OCI-LY3 (cell line): ENCODE results near the gene STK33.

Experiments
- H2AFZ ChIP-seq: fragments of 200-600, 300-600 bp; shearing (Covaris generic); 2 replicates; pipeline ENCODE4 v1.6.0; 2014; ENCODE audit warnings: antibody characterized with exemption, low read depth, low read length
- H3K27ac ChIP-seq: fragments of 200-600, 300-600 bp; sonication (generic); 2 replicates; pipeline ENCODE4 v1.5.1; 2014; ENCODE audit warnings: mild to moderate bottlenecking, low read length, moderate library complexity, mixed read lengths
- H3K27me3 ChIP-seq: fragments of 200-600, 300-600 bp; sonication (generic); 2 replicates; pipeline ENCODE4 v1.6.1; 2014; ENCODE audit warnings: low read depth, low read length, mixed read lengths
- H3K36me3 ChIP-seq: fragments of 200-600, 300-600 bp; sonication (generic); replicated peaks from 2 replicates; pipeline ENCODE3; 2014; ENCODE audit warnings: low read depth, low read length, mixed read lengths
- H3K4me1 ChIP-seq: fragments of 300-600, 200-600 bp; sonication (generic); 2 replicates; pipeline ENCODE4 v1.6.1; 2014; ENCODE audit warnings: low read length, mixed read lengths
- H3K4me2 ChIP-seq: fragments of 200-600, 300-600 bp; sonication (generic); 2 replicates; pipeline ENCODE4 v1.6.1; 2014; ENCODE audit warnings: low read length, mixed read lengths
- H3K4me3 ChIP-seq: fragments of 300-600, 200-600 bp; sonication (generic); 2 replicates; pipeline ENCODE4 v1.5.1; 2014; ENCODE audit warnings: antibody characterized with exemption, mild to moderate bottlenecking, low read length, moderate library complexity
- H3K79me2 ChIP-seq: fragments of 300-600, 200-600 bp; shearing (Covaris generic); 2 replicates; pipeline ENCODE4 v1.6.1; 2014; ENCODE audit warnings: mild to moderate bottlenecking, low read length, mixed read lengths
- H3K9ac ChIP-seq: fragments of 300-600, 200-600 bp; shearing (Covaris generic); 2 replicates; pipeline ENCODE4 v1.6.0; 2014; ENCODE audit warnings: mild to moderate bottlenecking, low read length, moderate library complexity
- H3K9me3 ChIP-seq: fragments of 200-600, 300-600 bp; shearing (Covaris generic); 2 replicates; pipeline ENCODE4 v1.6.1; 2014; ENCODE audit warnings: low read length, mixed read lengths; ENCODE audit not compliant: insufficient read depth
- H4K20me1 ChIP-seq: fragments of 200-600, 300-600 bp; sonication (generic); 2 replicates; pipeline ENCODE4 v1.6.1; 2016; ENCODE audit warnings: low read length, mixed read lengths; ENCODE audit not compliant: insufficient read depth
- EZH2phosphoT487 ChIP-seq: fragments of 200-600 bp; shearing (Covaris generic); IDR thresholded peaks from 2 replicates; pipeline ENCODE4 v1.6.1; 2018; ENCODE audit warnings: antibody characterized with exemption, mixed run types, low read depth
- TF ChIP-seq, protein P1 (sequence below): fragments of 200-600, 300-600 bp; sonication (generic); IDR thresholded peaks from 2 replicates; pipeline ENCODE4 v1.5.1; 2014; ENCODE audit warnings: antibody characterized with exemption, low read length, low read depth

Gene STK33

DNA sequence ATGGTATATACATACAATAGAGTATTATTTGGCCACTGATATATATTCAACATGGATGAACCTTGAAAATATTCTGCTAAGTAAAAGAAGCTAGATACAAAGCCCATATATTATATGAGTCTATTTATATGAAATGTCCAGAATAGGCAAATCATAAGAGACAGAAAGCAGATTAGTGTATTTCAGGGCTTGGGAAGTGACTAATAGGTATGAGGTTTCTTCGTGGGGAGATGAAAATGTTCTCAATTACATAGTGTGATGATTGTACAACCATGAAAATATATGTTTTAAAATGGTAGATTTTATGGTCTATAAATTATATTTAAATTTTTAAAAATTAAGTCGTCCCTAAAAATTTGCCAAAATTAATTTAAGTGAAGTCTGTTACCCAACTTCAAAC is 92.2 kb downstream of the STK33 start:
- no peak overlapping the region for H3K9ac ChIP-seq

DNA sequence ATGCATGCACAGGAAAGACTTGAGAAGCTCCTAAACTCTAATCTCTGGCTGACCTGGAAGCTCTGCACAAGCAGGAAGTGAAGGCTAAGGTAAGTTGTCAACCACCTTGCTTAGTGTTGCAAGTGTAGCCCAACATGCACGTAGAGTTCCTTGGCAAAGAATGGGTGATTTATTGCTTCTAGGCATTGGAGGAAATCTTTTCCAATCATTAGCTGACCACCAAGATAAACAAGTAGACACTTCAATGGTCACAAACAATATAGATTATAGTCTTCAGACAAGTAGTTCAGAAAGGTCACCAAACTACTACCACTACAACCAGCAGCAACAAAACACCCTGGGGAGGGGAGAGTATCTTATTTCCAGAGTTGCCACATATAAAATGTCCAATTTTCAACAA is 105.6 kb downstream of the STK33 start:
- Histone ChIP-seq H4K20me1 (no peaks in the 10 kb centered on the region), H3K79me2 (no peaks in the 10 kb centered on the region), H3K4me2 (no peak overlapping the region), H3K4me1 (no peaks in the 10 kb centered on the region), H2AFZ (no peak overlapping the region), H3K36me3 (no peaks in the 10 kb centered on the region), H3K27ac (no peak overlapping the region), H3K9ac (no peak overlapping the region), H3K27me3 (no peaks in the 10 kb centered on the region), H3K4me3 (no peak overlapping the region), H3K9me3 (no peaks in the 10 kb centered on the region)
- TF ChIP-seq, protein P1, sequence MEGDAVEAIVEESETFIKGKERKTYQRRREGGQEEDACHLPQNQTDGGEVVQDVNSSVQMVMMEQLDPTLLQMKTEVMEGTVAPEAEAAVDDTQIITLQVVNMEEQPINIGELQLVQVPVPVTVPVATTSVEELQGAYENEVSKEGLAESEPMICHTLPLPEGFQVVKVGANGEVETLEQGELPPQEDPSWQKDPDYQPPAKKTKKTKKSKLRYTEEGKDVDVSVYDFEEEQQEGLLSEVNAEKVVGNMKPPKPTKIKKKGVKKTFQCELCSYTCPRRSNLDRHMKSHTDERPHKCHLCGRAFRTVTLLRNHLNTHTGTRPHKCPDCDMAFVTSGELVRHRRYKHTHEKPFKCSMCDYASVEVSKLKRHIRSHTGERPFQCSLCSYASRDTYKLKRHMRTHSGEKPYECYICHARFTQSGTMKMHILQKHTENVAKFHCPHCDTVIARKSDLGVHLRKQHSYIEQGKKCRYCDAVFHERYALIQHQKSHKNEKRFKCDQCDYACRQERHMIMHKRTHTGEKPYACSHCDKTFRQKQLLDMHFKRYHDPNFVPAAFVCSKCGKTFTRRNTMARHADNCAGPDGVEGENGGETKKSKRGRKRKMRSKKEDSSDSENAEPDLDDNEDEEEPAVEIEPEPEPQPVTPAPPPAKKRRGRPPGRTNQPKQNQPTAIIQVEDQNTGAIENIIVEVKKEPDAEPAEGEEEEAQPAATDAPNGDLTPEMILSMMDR = no peak
- TF ChIP-seq EZH2phosphoT487 = no peak

More for the DNA sequence above, 92.2 kb downstream of the STK33 start:
- Histone ChIP-seq H3K9me3 (0 out of 2 replicates have a peak, but pooled peaks cover 3% of the 10 kb centered on the region), H3K27me3 (no peaks in the 10 kb centered on the region), H3K27ac (no peak overlapping the region), H3K4me2 (no peak overlapping the region), H2AFZ (no peak overlapping the region), H3K4me1 (no peaks in the 10 kb centered on the region), H4K20me1 (no peaks in the 10 kb centered on the region; the same call in 1 of the 2 replicates), H3K79me2 (0 out of 2 replicates have a peak, but pooled peaks cover 6% of the 10 kb centered on the region), H3K4me3 (no peak overlapping the region), H3K36me3 (no peaks in the 10 kb centered on the region)
- TF ChIP-seq EZH2phosphoT487 = no peak
- TF ChIP-seq, protein P1 = no peak

DNA sequence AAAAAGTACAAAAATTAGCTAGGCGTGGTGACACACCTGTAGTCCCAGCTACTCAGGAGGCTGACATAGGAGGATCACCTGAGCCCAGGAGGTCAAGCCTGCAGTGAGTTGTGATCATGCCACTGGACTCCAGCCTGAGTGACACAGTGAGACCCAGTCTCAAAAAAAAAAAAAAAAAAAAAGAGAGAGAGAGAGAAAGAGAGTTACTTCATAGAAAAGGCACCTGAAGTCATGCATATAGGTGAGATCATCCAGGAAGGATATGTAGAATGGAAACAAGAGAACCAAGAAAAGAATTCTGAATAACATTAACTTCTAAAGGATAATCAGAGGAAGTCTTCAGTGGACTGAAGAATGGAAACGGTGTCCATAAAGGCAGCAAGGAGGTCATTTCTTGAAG is 106.8 kb downstream of the STK33 start:
- Histone ChIP-seq H3K4me2 (no peak overlapping the region), H3K79me2 (no peaks in the 10 kb centered on the region)

DNA sequence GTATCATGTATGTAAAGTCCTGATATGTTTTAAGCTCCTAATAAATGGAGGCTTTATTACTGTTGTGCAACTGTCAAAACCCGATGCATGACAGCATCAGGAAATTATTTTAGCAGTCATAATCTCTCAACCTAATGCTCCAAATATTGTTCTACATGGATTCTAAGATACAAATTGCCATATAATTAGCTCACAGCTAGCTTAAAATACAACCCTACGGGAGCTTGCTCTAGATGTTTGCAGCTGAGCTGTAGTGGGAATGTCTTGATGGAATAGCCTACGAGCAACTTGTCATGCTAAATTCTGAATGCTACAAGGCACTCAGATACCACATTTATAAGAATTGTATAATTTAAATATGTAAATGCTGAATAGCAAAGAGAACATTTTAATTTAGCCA is 109.8 kb downstream of the STK33 start:
- no peaks in the 10 kb centered on the region for H3K36me3 ChIP-seq
- H3K4me1 ChIP-seq = no peaks in the 10 kb centered on the region
- H3K9me3 ChIP-seq = no peaks in the 10 kb centered on the region
- no peak for TF ChIP-seq EZH2phosphoT487
- TF ChIP-seq, protein P1 = no peak
- H3K27me3 ChIP-seq = no peaks in the 10 kb centered on the region
- H3K27ac ChIP-seq = no peak overlapping the region
- H3K79me2 ChIP-seq = no peaks in the 10 kb centered on the region
- no peak overlapping the region for H2AFZ ChIP-seq
- no peaks in the 10 kb centered on the region for H4K20me1 ChIP-seq
- no peak overlapping the region for H3K4me2 ChIP-seq
- no peak overlapping the region for H3K4me3 ChIP-seq
- H3K9ac ChIP-seq = no peak overlapping the region

More for the DNA sequence above, 106.8 kb downstream of the STK33 start:
- no peaks in the 10 kb centered on the region for H4K20me1 ChIP-seq
- H3K9me3 ChIP-seq = no peaks in the 10 kb centered on the region
- H2AFZ ChIP-seq = no peak overlapping the region
- no peak overlapping the region for H3K27ac ChIP-seq
- H3K36me3 ChIP-seq = no peaks in the 10 kb centered on the region
- no peaks in the 10 kb centered on the region for H3K27me3 ChIP-seq
- TF ChIP-seq, protein P1 = no peak
- H3K4me3 ChIP-seq = no peak overlapping the region
- no peak overlapping the region for H3K9ac ChIP-seq
- no peaks in the 10 kb centered on the region for H3K4me1 ChIP-seq
